Astrocyte of the spinal cord (primary cell): ENCODE measurements around the gene DNM3.
"Not testable (repeated sequence)": the region's sequence is repeated elsewhere in the genome, so short reads cannot be mapped to it uniquely, and the experiment has no call there.

Experiments used
- DNase-seq: peaks from one replicate; pipeline ENCODE4 v3.0.0; 2011; ENCODE audit warnings: low read depth, low spot score
- H3K4me3 ChIP-seq: 2 replicates; pipeline ENCODE4 v1.5.1; 2011; ENCODE audit warnings: low read depth, mild to moderate bottlenecking, low read length, moderate library complexity
- CTCF ChIP-seq: IDR thresholded peaks from 2 replicates; pipeline ENCODE4 v1.5.1; 2012; ENCODE audit warnings: low read depth, mild to moderate bottlenecking, low read length, inconsistent platforms
- in situ Hi-C: cut with HindIII; loops from 2 replicates; pipeline ENCODE4 v1.10.0; 2017; ENCODE audit warnings: low sequenced_read_pairs

The DNM3 gene

GRCh38 chr1:172041742-172042141 lies 200.4 kb downstream of the DNM3 start:
- peak; percentile 55 for TF ChIP-seq CTCF
- in situ Hi-C loops, result no loop called here
- DNase-seq, result peak; percentile 58
- no peak overlapping the region for H3K4me3 ChIP-seq

DNA sequence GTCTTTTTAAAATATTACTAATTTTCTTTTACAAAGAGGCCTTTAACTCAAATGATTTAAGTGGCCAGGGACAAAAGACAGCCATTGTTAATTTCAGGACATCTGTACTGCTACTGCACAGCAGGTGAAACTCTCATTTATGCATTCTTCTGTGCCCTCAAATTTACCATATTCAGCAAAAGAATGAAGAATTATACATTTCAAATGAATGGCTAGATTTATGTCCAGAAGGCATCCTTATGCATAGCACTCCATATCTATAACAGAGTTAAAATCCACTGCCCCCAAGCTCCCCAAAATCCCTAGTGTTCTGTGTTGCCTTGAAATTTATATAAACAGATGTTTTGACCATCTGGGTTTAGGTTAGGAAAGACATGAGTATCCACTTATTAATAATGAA lies 202.6 kb downstream of the DNM3 start:
- TF ChIP-seq CTCF, result no peak
- DNase-seq, result no peak
- H3K4me3 ChIP-seq, result no peak overlapping the region
- in situ Hi-C loops, result no loop called here

DNA sequence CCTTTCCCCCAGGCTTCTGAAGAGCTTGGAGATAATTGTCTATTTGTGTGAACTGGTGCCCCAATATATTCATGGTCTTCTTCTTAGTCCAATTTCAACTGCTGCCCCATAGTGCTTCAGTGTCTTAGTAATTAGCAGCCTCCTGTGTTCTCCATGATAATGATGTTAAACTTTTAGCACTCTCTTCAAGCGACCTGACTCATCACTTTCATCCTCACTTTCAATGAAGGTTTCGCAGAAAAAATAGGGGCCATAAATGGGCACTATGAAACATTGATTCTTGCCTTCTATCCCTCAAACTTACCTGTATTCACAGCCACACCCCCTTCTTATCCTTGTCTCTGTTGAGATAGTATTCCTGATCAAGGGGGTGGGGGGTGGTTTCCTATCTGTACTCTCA lies 210.6 kb downstream of the DNM3 start:
- no peak overlapping the region for H3K4me3 ChIP-seq
- in situ Hi-C loops, result no loop called here
- TF ChIP-seq CTCF, result no peak

DNA sequence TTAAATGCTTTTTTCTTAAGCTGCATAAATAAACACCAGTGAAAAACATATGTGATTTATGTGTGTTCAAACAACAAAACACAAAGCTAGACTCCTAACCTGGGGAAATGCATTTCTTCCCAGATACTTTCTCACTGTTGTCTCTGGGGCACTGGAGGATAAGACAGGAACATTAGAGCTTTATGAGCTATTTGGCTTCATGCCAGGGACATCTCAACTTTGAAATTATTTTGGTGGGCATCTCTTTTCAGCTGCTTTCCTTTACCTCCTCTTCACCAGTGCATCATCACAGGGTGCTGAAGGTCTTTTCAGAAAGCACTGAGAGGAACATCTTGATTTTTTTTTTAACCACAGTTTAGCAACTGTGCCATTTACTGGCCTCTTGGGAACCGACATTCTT lies 212.9 kb downstream of the DNM3 start:
- in situ Hi-C loops, result no loop called here
- TF ChIP-seq CTCF, result no peak
- no peak overlapping the region for H3K4me3 ChIP-seq
- no peak for DNase-seq

More for the DNA sequence above, 210.6 kb downstream of the DNM3 start:
- no peak for DNase-seq

DNA sequence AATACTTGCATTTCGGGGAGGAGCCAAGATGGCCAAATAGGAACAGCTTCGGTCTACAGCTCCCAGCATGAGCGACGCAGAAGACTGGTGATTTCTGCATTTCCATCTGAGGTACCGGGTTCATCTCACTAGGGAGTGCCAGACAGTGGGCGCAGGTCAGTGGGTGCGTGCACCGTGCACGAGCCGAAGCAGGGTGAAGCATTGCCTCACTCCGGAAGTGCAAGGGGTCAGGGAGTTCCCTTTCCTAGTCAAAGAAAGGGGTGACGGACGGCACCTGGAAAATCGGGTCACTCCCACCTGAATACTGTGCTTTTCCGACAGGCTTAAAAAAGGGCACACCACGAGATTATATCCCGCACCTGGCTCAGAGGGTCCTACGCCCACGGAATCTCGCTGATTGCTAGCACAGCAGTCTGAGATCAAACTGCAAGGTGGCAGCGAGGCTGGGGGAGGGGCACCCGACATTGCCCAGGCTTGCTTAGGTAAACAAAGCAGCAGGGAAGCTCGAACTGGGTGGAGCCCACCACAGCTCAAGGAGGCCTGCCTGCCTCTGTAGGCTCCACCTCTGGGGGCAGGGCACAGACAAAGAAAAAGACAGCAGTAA lies 214.6 kb downstream of the DNM3 start:
- in situ Hi-C loops, DNase-seq, H3K4me3 ChIP-seq: not testable (repeated sequence)

- no peak for DNase-seq
- TF ChIP-seq CTCF, result no peak
- no peak overlapping the region for H3K4me3 ChIP-seq
- in situ Hi-C loops, result no loop called here
Measured at GRCh38 chr1:172068334-172068733, 227.0 kb downstream of the DNM3 start.

DNA sequence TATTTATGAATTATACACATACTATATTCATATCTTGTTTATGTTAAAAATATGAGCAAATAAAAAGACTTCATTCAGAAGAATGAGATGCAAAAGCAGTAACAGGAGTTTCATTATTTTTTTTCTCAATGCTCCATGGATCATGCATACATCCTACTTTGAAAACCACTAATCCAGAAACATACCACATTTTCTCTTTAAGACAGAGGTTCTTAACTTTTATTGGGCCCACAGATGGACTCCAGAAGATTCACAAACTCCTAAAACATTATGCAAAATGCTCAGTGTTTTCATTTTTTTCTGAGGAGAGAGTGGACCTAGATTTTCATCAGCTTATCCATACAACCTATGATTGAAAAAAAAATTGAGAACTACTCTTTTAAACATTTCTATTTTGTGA lies 227.8 kb downstream of the DNM3 start:
- no peak overlapping the region for H3K4me3 ChIP-seq
- no peak for DNase-seq
- TF ChIP-seq CTCF, result no peak
- in situ Hi-C loops, result no loop called here
